ENCODE results near the gene CCNK.

DNA sequence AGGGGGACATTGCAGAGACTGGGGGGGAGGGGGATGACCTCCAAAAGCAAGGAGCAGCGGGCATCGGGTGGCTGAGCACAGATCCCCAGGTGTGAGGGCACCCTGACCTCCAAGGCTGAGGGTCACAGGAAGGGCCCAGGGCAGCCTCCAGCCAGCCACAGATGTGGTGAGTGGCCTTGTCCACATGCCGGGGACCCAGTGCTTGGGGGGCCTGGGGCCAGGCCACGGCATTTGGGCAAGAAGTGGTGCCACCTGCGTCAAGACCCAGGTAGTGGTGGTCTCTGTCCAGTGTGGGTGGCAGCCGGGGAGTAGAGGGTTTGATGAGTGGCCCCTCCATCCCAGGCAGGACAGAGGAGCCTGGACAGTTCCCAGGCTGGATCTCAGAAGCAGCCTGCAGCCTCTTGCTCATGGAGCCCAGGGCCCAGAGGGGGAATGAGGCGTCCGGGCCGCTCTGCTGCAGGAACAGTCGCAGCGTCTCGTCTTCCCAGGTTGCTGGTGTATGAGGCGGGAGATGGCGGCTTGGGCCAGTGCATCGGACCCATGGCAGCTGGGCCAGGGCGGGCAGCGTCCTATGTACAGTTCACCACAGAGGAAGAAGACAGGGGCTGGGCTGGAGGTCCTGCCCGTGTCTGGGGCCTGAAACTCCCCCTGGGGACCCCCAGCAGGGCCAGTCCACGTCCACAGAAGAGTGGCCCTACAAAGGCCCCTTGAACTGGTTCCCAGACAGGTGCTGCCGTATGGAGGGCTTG lies 33.5 kb downstream of the CCNK start:
- TF ChIP-seq CTCF (IDR thresholded peaks at IDR 0.05; ENCODE audit: low read depth, low read length, poor library complexity, severe bottlenecking) (no peak), EZH2phosphoT487 (IDR thresholded peaks at IDR 0.05; ENCODE audit: borderline replicate concordance, low read length) (no peak)
